ENCODE data around the gene C1QTNF4. TPM values are rescaled to one million over a fixed set of nuclear protein-coding genes. Genes with fewer than 3 reads are reported as not detected.
A peak's percentile ranks its signal among the peaks of the same experiment; 100 is the strongest.

Gene C1QTNF4
- total and polyA plus RNA-seq, 9 of the 15 experiments (the other 6 are each of a cell fraction or from before 2014, with no cell fraction given): not detected

- no peak for TF ChIP-seq AFF4 (CRISPR knock-in tag; IDR thresholded peaks at IDR 0.05)
- TF ChIP-seq NCOR1 (IDR thresholded peaks at IDR 0.05): 0 out of 2 replicates have a peak, but pooled peaks have one; percentile 25
- peak; percentile 83 for TF ChIP-seq EP400 (IDR thresholded peaks at IDR 0.05)
- TF ChIP-seq CEBPG (CRISPR knock-in tag; IDR thresholded peaks at IDR 0.05): no peak; the same call in 1 of the 2 replicates
- no peak for TF ChIP-seq CEBPG (tag; conservative IDR thresholded peaks at IDR 0.05 in 1 of 2, IDR thresholded peaks at IDR 0.05 in 1 of 2)
- TF ChIP-seq SMARCA4 (IDR thresholded peaks at IDR 0.05): no peak
- TF ChIP-seq PRMT5 (CRISPR knock-in tag; IDR thresholded peaks at IDR 0.05): no peak
- TF ChIP-seq FOXP4 (CRISPR knock-in tag; IDR thresholded peaks at IDR 0.05; ENCODE audit: borderline replicate concordance): peak; percentile 38; the same call in 1 of the 2 replicates
- TF ChIP-seq POLR3G (IDR thresholded peaks at IDR 0.05; ENCODE audit: extremely low read depth, insufficient read length, insufficient replicate concordance): no peak
- no peak for TF ChIP-seq HOMEZ (CRISPR knock-in tag; IDR thresholded peaks at IDR 0.05)
- TF ChIP-seq ZNF23 (CRISPR knock-in tag; IDR thresholded peaks at IDR 0.05): no peak
- peak; percentile 50; the same call in 1 of the 2 replicates for TF ChIP-seq SPI1 (IDR thresholded peaks at IDR 0.05; ENCODE audit: borderline replicate concordance, low read depth, low read length)
- TF ChIP-seq LARP7 (IDR thresholded peaks at IDR 0.05): 0 out of 2 replicates have a peak, but pooled peaks have one; percentile 17
- no peak for TF ChIP-seq ZNF717 (CRISPR knock-in tag; IDR thresholded peaks at IDR 0.05)
- no peak for TF ChIP-seq DNMT1 (IDR thresholded peaks at IDR 0.05)
- TF ChIP-seq CREB5 (CRISPR knock-in tag; IDR thresholded peaks at IDR 0.05): no peak
- peak; percentile 80 to 93 (median 92) for TF ChIP-seq CTCF (IDR thresholded peaks at IDR 0.05 in 2 of 3, conservative IDR thresholded peaks at IDR 0.05 in 1 of 3; ENCODE audit: insufficient read depth in 2 of 3, low read depth in 1 of 3, low read length in 3 of 3)
These were observed 41.4 kb downstream of the C1QTNF4 start, which contains the start of gene CELF1 (continued) for GRCh38 chr11:47552566-47553405.

Data from K562 (cell line).